Activated gamma-delta T cell treated with anti-CD3 and anti-CD28 coated beads, Interleukin-2, amount 50 U/mL, for 16 hours (primary cell): ENCODE results near the gene ADCY3.
"Not testable (repeated sequence)": the region's sequence is repeated elsewhere in the genome, so short reads cannot be mapped to it uniquely, and the experiment has no call there.

Source experiments
- DNase-seq: peaks from one replicate; pipeline ENCODE4 v3.0.0-alpha.2; 2020; ENCODE audit warnings: low read depth

The ADCY3 gene

DNA sequence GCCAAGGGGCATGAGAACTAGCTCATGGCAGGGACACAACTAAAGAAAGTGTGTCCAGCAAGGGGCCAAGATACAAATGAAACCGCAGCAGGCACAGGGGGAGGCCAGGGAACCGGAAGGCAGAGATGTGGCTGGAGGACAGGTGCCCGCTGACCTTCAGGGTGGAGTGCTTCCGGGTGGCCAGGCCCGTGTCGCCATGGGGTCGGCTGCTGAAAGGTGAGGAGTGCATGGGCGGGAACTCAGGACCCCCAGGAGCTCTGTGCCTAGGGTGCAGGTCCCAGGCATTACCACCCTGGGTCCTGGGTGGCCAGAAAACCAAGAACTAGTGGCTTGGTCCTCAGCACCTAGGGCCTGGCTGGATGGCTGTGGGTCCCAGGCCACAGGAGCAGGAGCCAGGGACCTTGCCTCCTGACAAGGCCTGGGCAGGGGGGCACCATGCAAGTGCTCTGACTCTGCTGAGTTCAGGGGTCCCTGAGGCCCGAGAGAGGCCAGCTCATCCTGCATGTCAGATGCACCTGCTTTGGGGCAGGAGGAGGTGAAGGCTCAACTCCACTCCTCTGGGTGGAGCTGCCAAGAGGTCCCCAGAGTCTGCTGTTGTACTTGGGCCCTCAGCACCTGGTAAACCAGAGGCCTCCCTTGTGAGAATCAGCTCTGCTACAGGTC, 75.9 kb downstream of the ADCY3 start:
- no peak for DNase-seq

DNA sequence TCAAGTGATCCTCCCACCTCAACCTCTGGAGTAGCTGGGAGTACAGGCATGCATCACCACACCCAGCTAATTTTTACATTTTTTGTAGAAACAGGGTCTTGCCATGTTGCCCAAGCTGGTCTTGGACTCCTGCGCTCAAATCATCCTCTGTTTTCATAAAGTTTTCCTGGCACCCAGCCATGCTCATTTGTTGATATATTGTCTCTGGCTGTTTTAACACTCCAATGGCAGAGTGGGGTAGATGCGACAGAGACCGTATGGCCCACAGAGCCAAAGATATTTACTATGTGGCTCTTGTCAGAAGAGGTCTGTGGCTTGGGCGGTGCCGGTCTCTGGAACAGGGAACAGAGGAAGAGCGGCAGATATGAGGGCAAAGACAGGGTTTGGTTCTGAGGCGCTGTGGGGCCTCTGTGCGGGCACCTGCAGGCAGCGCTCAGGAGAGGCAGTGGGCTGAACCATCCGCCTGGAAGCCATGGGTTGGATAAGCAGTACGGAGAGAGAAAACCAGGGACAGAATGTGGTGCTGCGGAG, 76.6 kb downstream of the ADCY3 start:
- DNase-seq: no peak

DNA sequence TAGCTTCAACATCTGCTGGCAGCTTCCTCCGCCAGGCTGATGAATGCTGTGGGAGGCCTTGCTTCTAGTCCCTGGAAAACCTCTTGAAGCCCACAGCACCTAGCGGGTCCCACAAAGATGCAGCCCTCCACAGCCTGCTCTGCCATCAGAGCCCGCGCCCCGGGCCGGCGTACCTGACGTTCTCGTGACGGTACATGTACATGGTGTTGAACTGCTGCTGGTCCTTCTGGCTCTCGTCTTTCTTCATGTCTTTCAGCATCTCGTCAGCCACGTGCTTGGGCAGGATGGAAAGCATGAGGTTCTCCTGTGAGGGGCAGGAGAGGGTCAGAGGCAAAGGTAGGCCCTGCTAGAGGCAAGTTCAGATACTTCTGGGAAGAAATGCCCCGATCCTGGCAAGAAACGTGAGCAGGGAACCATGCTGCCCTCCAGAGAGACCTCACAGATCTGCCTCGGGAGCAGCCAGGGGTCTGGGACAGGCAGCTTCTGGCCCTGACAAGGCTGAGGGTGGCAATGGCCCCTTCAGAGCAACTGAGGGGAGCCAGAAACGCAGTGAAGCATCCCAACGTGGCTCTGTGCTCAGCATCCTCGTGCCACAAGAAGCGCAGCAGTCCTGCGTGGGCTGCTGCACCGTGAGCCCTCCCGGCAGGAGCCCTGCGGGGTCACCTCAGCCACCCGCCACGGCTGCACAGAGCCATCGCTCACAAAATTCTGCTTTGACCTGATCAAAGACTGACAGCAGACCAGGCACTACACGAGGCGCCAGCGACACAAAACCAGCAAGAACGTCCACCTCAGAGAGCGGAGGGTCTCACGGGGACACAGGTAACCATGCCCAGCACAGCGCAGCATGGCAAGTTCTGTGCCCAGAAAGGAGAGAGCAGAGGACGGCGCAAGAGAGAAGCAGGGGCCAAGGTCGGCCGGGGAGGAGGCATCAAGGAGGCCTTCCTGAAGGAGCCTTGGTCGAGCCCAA, 77.7 kb downstream of the ADCY3 start:
- DNase-seq: no peak

DNA sequence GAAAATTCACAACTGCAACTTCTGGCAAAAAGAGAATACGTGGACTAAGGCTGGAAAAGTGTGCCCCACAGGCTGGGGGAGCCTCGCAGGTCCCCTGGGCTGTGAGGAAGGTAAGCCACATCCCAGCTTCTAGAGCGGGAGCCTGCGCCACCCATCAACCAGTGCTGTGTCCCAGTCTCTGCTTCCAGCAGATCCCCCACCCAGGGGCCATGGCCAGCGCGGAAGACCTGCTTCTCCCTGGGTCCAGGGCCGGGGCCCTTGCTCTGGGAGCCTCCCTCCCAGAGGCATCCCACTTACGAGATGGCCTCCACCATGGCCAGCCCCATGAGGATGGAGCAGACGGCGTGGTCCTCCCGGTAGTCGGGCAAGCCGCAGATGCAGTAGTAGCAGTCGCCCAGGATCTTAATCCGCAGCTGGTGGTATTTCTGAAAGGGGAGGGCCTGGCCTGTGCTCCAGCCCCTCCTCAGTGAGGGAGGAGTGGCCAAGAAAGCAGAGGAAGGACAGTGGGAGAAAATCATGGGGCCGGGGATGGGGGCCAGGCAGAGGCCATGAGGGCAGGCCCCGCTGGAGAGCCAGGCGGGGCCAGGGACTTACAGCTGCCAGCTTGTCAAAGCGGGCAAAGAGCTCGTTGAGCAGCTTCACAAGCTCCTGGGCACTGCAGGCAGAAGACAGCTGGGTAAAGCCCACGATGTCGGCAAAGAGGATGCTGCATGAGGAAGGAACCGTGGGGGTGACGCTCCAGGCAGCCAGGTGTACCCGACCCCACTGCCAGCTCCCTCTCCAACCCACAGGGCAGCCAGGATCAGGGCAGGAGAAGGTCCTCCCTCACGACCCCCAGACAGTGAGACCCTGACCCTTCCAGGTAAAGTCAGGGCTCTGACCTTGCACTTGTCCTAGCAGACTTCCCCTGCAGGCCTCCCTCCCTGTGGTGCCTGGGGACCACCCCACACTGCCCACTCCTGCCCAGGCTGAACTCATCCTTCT, 78.8 kb downstream of the ADCY3 start:
- DNase-seq: no peak

DNA sequence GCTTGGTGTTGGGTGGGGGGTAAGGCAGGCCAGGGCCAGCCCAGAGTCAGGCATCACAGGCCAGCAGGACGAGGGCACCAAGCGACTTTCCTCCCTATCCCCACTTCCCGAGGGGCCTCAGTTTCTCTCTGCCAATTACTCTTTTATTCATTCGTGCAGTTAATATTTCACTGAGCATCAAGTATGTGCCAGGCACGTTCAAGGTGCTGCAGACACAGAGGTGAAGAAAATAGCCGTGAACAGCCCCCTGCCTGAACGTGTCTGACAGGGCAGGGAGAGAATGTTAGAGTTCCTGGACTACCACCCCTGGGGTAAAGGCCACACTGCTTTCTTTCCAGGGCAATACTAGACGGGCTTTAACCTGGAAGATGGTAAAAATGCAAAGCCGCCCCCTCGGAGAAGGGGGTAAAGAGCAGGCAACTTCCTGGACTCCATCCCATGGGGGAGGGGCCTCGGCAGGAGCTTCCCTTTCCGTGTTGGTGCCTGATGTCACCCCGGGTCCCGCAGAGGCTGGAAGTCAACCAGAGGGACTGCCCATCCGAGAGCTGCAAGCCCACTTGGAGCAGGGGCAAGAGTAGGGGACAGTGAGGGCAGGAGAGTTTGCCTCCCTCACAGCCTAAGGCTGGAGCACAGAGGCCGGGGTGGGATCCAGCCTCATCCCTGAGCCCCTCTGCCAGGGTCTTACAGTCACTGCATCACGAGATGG, 79.7 kb downstream of the ADCY3 start:
- DNase-seq: no peak

DNA sequence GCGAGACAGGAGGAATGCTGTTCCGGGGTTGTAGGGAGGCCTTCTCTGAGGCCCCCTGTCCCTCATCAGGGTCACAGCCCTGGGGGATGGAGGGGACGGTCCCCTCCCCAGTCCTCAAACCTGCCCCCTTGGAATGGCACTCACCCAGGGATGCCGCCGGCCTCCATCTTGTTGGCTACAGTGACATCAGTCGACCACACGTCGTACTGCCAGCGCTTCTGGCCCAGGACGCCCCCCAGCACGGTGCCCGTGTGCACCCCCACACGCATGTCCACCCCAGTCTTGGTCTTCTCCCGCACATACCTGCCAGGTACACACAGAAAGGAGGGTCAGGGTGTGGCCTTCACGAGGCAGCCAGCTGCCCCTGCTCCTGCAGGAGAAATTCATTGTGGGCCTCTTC, 80.3 kb downstream of the ADCY3 start:
- DNase-seq: no peak

DNA sequence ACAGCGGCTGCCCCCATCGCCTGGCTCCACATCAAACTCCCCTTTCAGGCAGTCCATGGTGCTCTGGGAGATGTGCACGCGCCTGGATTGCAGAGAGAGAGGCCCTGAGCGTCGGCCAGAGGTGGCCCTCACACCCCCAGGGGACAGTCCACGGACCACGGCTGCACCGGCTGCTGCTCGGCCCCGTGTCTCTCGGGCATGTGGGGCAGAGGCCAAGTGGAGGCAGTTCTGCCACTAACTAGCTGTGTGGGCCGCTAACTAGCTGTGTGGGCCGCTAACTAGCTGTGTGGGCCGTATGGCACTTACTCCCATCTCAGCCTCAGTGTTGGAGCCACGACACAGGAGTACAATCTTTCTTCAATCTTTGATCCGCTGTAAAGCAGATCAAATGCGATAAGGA, 81.5 kb downstream of the ADCY3 start:
- no peak for DNase-seq

DNA sequence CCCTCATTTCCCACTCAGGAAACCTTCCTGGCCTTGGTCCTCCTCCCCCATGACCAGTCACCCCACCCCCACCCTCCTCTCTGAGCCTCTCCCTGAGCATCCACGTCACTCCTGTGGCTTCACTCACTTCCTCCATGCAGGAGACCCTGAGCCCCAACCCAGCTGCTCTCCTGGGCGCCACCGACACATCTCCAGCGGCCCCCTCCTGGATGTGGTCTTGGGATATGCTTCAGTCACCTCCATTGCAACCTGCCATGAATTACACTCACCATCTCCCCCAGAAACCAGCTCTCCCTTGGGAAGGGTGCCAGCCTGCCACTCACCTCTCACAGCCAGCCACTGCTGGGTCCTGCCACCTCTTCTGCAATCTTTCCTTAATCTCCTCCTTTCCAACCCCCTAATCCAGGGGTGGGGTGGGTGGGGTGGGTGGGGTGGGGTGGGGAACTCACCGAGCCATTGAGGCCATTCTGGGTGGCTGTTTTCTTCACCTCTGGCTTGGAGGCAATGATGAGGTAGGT, 82.0 kb downstream of the ADCY3 start:
- DNase-seq: no peak

DNA sequence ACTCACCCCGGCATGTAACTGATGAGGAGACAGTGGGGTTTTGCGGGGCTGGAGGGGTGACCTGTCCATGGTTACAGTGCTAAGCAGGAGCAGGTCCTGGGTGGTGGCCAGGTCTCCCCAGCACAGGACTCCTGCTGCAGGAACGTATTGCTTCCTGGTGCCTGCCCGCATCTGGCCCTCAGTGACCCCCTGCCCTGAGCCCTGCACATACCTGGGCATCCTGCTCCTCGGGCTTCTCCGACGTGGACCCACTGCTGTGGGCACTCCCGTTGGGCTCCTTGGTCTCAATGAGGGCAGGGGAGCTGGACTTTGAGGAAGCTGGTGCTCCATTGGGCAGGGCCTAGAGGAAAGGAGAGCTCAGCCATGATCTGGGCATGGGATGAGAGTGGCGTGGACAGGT, 83.3 kb downstream of the ADCY3 start:
- DNase-seq: no peak

DNA sequence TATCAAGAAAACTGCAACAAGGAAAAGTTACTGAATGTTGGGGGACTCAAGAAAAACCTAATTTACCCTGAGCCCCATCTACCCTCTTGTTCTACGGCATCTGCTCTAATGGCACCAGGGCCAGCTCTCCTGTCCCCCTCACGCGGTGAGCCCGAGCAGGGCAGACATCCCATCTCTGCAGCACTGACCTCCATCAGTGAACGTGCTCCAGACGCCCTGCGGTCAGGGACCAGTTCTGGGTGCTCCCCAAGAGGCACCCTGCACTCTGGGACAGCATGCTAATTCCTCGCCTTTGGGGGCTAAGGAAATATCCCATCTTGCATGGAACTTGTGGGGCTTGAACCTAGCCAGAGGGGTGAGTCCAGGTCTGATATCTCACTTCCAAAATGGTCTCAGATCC, 83.8 kb downstream of the ADCY3 start:
- DNase-seq: no peak

DNA sequence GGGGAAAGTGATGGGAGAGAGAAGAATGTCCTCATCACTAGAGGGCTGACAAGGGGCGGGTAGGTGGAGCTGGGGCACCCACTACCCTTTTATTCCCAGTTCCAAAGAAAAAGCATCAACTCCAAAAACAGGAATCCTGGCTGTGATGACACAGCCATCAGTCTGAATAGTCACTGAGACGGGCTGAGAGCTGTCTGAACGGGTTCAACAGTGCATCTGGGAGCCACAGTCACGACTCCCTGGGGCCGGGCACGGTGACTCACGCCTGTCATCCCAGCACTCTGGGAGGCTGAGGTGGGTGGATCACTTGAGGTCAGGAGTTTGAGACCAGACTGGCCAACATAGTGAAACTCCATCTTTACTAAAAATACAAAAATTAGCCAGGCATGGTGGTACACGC, 84.6 kb downstream of the ADCY3 start:
- DNase-seq: not testable (repeated sequence)

DNA sequence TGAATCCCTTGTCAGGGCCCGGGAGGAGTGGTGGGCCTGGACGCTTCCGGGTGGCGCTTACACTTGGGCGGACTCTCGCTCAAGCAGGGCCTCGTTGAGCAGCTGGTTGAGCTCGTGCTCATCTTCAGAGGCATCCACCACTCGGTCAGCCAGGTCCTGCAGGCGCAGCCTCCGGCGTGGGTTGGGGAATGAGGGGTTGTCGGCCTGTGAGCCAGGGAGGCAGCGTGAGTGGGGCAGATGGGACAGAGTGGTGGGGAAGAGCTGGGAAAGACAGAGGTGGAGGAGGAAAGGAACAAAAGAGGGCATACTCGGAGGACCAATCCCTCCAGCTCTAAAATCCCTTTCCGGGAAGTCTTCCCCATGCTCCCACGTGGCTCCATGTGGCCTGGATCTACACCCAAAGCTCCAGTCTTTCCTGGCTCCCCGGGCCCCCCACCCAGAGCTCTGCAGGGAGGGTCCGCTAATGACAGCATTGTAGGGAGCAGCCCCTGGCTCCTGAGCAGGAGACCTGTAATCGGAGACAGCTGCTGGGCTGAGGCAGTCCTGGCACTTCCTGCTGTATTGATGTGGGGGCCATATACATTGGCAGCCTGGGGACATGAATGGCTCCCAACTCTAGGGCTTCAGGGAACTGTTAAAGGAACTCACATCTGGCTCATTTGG, 85.2 kb downstream of the ADCY3 start:
- DNase-seq: no peak

DNA sequence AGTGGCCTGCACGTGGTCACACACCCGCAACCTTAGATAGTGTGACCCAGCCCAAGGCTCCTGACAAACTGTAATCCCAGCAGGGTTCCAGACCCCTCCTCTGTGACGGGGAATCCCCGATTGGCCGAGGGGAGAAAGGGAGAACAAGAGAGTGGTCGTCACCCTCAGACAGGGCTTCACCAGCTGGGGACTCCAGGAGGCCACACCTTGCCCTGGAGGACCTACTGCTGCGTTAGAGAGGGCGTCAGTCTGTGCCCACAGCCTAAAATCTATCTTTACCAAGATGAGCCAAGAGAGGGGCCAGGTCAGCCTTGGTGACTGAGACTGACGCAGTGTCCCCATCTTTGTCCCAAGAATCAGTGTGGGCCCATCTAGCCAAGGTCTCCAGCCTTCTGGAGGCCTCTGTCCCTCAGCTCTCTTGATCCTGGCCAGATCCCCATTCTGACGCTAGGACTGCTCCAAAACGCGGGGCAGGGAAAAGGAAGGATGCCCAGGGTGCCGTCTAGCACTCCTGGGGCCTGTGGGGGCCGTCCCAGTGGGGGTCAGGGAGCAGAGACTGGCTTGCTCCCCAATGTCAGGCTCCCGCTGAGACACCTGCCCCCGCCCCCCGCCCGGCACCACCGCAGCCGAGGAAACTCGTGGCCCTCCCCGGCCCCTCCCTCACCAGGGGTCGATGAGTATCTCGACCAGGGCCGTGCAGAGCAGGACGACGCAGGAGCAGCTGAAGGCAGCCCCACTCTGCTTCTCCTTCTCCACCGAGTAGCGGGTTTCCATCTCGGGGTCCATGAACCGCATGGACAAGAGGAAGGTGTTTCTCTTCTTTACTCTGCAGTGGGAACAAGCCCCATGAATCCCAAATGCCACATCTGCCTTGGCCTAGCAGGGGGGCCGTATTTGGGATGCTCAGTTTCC, 86.0 kb downstream of the ADCY3 start:
- no peak for DNase-seq

DNA sequence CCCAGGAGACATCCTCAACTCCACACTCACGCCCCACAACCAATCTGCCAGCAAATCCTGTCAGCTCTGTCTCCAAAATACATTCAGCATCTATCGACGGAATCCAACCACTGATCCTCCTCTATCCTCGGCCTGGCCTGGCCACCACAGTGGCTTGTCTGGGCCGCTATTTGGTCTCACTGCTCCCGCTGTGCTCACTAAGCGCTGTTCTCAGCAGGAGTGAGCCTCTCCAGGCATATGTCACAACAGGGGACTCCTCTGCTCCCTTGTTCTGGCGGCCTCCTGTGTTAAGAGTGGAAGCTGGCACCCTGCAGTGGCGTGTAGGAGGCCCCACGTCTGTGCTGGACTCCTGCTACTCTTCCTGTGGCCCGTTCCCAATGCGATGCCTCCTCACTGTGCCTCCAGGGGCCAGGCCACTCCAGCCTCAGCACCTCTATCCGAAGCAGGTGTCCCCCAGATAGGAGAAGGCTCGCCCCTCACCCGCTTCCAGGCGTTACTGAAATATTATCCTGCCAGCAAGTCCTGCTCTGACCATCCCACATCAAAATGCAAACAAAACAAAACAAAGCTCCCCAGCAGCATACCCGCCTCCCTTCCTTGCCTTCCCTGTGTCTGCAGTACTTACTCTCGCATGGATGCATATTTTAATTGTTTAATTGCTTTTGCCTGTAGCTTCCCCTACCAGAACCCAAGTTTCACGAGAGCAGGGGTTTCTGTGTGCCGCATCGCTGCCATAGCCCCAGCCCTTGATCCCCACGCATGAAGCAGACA, 86.9 kb downstream of the ADCY3 start:
- no peak for DNase-seq

DNA sequence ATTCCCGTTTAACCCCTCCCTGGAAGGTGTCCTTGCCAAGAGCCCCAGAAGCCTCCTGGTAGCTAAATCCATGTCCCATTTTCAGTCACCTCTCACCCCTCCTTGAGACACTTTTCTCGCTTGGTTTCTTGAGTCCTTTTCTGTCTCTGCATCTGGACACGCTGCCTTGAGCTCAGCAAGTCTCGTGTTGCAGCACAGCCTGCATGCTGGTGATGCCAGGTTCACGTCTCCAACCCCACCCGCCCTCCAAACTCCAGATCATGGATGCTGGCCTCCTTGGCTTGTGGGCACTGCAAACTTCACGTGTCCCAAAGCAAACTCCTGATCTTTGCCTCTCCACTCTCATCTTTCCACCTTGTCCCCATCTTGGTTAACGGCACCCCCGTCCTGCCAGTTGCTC, 87.5 kb downstream of the ADCY3 start:
- no peak for DNase-seq

DNA sequence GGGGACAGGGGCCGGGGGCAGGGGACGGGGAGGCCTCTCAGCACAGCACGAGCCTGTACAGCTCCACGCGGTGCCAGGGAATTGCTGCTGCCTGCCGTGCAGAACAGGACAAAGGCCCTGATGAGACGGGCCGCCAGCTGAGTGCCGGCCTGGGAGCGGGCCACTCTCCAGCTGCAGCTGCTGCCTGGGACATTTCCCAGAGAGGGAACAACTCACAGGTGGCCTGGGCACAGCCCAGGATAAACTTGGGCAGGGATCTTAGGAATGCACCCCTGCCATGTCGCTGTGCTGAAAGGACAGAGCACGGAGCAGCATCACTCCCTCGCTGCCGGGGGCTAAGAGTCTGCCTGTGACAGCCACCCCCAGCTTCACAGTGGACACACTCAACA, 88.0 kb downstream of the ADCY3 start:
- no peak for DNase-seq

DNA sequence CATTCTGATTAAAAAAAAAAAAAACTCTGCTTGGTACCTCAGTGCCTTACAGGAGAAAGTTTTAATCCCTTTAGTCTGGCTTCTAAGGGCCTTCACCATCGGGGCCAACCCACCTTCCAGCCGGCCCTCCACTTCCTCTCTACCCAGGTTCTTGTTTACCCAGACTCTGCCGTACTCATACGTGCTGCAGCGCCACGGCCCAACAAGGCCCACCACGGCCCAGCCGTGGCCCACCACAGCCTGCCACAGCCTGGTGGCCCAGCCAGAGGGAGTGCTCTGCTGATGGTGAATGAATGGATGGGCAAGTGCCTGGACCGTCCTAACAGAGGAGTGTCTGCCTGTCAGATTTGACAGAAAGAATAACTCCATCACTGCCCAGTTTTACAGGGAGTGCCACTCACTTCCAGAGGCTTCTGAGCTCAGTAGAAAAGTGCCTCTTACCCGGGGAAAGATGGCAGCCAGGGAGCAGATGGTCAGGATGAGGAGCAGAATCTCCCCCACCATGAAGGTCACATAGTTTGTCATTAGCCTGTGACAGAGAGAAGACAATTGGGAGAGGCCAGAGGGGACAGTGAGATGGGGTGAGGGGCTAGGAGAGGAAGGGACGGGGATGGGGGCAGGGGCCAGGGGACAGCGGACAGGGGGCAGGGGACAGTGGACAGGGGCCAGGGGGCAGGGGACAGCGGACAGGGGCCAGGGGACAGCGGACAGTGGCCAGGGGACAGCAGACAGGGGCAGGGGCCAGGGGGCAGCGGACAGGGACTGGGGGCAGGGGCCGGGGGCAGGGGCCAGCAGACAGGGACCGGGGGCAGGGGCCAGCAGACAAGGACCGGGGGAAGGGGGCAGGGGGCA, 88.6 kb downstream of the ADCY3 start:
- no peak for DNase-seq

DNA sequence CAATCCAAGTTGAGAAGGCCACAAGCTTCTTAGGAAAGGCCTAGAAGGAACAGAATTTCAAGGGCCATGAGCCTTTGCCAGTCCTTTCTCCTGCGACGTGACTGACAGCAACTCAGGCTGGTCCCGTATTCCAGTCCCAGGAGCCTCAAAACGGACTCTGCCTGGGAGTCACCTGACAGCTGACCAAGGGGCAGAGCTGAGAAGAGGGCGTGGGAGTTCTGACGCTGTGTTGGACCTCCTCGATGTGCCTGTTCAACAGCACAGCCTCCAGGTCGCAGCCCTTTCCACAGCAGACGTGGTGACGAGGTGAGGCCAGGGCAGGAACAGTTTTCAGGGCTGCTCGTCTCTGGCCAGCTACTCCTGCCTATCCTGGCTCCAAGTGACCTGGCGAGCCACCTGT, 89.3 kb downstream of the ADCY3 start:
- no peak for DNase-seq
